Heart right ventricle (tissue), 16 donors: Measurements from ENCODE around the gene HJURP. TPM values are rescaled to one million over a fixed set of nuclear protein-coding genes. Genes with fewer than 3 reads are reported as not detected.

Source experiments
- ATAC-seq, 8 donors: fragments of 200-7000 bp; cut with Tn5 transposase; one replicate each; pipeline ENCODE4 v1.9.1; 2020; ENCODE audit warnings: mild to moderate bottlenecking in 8 of 8, moderate library complexity in 8 of 8, moderate number of reproducible peaks in 1 of 8
- DNase-seq, 2 donors: peaks; one replicate each; pipeline ENCODE4 v3.0.0-alpha.2; 2020
- H3K27ac ChIP-seq, 10 donors: fragments of 200-600 bp; sonication (generic) in 2 of 10; one replicate each; pipeline versions ENCODE4 v1.5.0 to v1.8.0; 2020 to 2022; ENCODE audit warnings: mild to moderate bottlenecking in 3 of 10
- H3K27me3 ChIP-seq, 7 donors: fragments of 200-600 bp; one replicate each; pipeline ENCODE4 v1.8.0; 2021 to 2022; ENCODE audit warnings: mild to moderate bottlenecking in 2 of 7
- H3K36me3 ChIP-seq, 9 donors: fragments of 200-600 bp; sonication (generic) in 1 of 9; one replicate each; pipeline versions ENCODE4 v1.5.0 to v1.8.0; 2020 to 2022; ENCODE audit warnings: mild to moderate bottlenecking in 2 of 9
- H3K4me1 ChIP-seq, 9 donors: fragments of 200-600 bp; sonication (generic) in 1 of 9; one replicate each; pipeline versions ENCODE4 v1.5.0 to v1.8.0; 2020 to 2022; ENCODE audit warnings: mild to moderate bottlenecking in 4 of 9
- H3K4me3 ChIP-seq, 10 donors: fragments of 200-600 bp; sonication (generic) in 2 of 10; one replicate each; pipeline versions ENCODE4 v1.5.0 to v1.8.0; 2020 to 2022; ENCODE audit warnings: mild to moderate bottlenecking in 7 of 10, moderate library complexity in 2 of 10
- H3K9me3 ChIP-seq, 11 donors: fragments of 200-600 bp in 10 of 11; sonication (generic) in 2 of 11; one replicate each; pipeline versions ENCODE4 v1.5.0 to v1.8.0; 2013 to 2022; ENCODE audit warnings: mild to moderate bottlenecking in 2 of 11, control low read depth in 1 of 11, moderate library complexity in 1 of 11
- WGBS, 2 donors: extraction: QIAGEN DNeasy Blood & Tissue Kit; methylation state at CpG; one replicate each; pipeline ENCODE4 v1.1.7; 2013; ENCODE audit warnings: inconsistent platforms in 1 of 2; 5-methylcytosine and 5-hydroxymethylcytosine counted together
- intact Hi-C, 10 donors: fragments of 100-400 bp; cut with DNase I; formaldehyde crosslinking; loops; one replicate each; pipeline versions ENCODE4 v1.11.1 to v1.14.2; 2022
- polyA plus RNA-seq, 2 donors: library from polyadenylated mRNA; stranded (reverse); fragments of 200-250 nt; gene quantifications; one replicate each; pipeline ENCODE4 v1.2.3, GENCODE V29; 2013
- total RNA-seq, 10 donors: library from RNA; stranded (reverse); fragmentation: NEBNext Ultra II Directional in 3 of 10; extraction: Animal tissue kit (Norgen Biotek cat#: 25700) in 3 of 10; gene quantifications; one replicate each; pipeline versions ENCODE4 v1.2.1 to v1.2.4, GENCODE V29; 2021 to 2023
- TF ChIP-seq, protein P1 (sequence below), 9 donors: fragments of 200-600 bp; sonication (generic) in 2 of 9; IDR thresholded peaks; one replicate each; pipeline versions ENCODE4 v1.5.0 to v1.8.0; 2021 to 2022; ENCODE audit warnings: antibody characterized with exemption in 9 of 9, mild to moderate bottlenecking in 5 of 9, moderate library complexity in 1 of 9
- donor health status: Arrhythmogenic right ventricular cardiomyopathy.
- donor health status: ischemic (EF 13 %, LVEDD 7.1; RV severe dilation, severe dysfunction).
- donor health status: healthy with polysubstance abuse.
- donor health status: DM: no; HTN: yes; CAD: no.
- donor health status: DM: no; HTN: no; CAD: no.
- donor health status: ischemic (EF 25% LVEDD 6.9; RV normal size, moderate dysfunction).
- donor health status: ischemic (EF 25% LVEDD 5.7; RV mildly dilated, moderate dysfunction).
- donor health status: healthy.
- donor health status: DM: yes; HTN: yes; CAD: no.
- donor health status: Ischemic cardiomyopathy.
- donor health status: ischemic (EF 35%, LVEDD 5.7; RV mildly dilated, moderate dysfunction).
- donor health status: nonischemic (EF 11% LVEDD 7.7; RV severe dilation, severe dysfunction).
- donor health status: DM: yes; HTN: yes; CAD: no.
- donor health status: PGD.
- donor health status: ischemic (EF 29% LVEDD 5.4; RV normal size, mild dysfunction).
- donor health status: nonischemic (EF 23%, LVEDD 6.1; RV moderate dilation, normal function).

The HJURP gene
- total and polyA plus RNA-seq, 12 donors: 0.22 to 2.9 (median 0.44) TPM; not detected in 4

- TF ChIP-seq, protein P1, sequence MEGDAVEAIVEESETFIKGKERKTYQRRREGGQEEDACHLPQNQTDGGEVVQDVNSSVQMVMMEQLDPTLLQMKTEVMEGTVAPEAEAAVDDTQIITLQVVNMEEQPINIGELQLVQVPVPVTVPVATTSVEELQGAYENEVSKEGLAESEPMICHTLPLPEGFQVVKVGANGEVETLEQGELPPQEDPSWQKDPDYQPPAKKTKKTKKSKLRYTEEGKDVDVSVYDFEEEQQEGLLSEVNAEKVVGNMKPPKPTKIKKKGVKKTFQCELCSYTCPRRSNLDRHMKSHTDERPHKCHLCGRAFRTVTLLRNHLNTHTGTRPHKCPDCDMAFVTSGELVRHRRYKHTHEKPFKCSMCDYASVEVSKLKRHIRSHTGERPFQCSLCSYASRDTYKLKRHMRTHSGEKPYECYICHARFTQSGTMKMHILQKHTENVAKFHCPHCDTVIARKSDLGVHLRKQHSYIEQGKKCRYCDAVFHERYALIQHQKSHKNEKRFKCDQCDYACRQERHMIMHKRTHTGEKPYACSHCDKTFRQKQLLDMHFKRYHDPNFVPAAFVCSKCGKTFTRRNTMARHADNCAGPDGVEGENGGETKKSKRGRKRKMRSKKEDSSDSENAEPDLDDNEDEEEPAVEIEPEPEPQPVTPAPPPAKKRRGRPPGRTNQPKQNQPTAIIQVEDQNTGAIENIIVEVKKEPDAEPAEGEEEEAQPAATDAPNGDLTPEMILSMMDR (IDR thresholded peaks at IDR 0.05): peak in 7 of 9 donors; percentile 33 to 71 (median 44)
- 47 to 48% methylated on average over 9 of the region's 9 CpGs for WGBS, 2 donors
- H3K4me1 ChIP-seq: peaks cover 3 to 18% (median 9%) of the 10 kb centered on the region in 9 donors
- H3K4me3 ChIP-seq: no peak overlapping the region
- H3K27ac ChIP-seq: no peak overlapping the region
- H3K36me3 ChIP-seq: no peaks in the 10 kb centered on the region
- intact Hi-C loops: no loop called here
- H3K27me3 ChIP-seq: peaks cover 0 to 3% (median 0%) of the 10 kb centered on the region in 7 donors
- no peaks in the 10 kb centered on the region for H3K9me3 ChIP-seq
- no peak for DNase-seq
- no peak for ATAC-seq
Measured at GRCh38 chr2:233857511-233858141, 3.3 kb upstream of the HJURP start.

GRCh38 chr2:233856184-233856583 is 1.8 kb upstream of the HJURP start:
- H3K9me3 ChIP-seq: no peaks in the 10 kb centered on the region
- no peak overlapping the region for H3K27ac ChIP-seq
- DNase-seq (no peak), ATAC-seq (no peak)
- peaks cover 0 to 15% (median 0%) of the 10 kb centered on the region in 7 donors for H3K27me3 ChIP-seq
- TF ChIP-seq, protein P1 (IDR thresholded peaks at IDR 0.05): no peak
- H3K4me1 ChIP-seq: peaks cover 3 to 28% (median 9%) of the 10 kb centered on the region in 9 donors
- 92 to 97% methylated on average over 5 of the region's 5 CpGs for WGBS, 2 donors
- intact Hi-C loops: no loop called here
- no peak overlapping the region for H3K4me3 ChIP-seq
- H3K36me3 ChIP-seq: no peaks in the 10 kb centered on the region

- peaks cover 0 to 6% (median 0%) of the 10 kb centered on the region in 9 donors for H3K36me3 ChIP-seq
Measured at GRCh38 chr2:233855345-233855744, 1.0 kb upstream of the HJURP start.

GRCh38 chr2:233853883-233854240 is 473 bp downstream of the HJURP start:
- H3K36me3 ChIP-seq: peaks cover 0 to 21% (median 0%) of the 10 kb centered on the region in 9 donors
- peak overlapping the region in 1 of 10 donors; percentile 75 for H3K27ac ChIP-seq
- H3K4me3 ChIP-seq: peak overlapping the region; percentile 46 to 86 (median 65)
- peaks cover 0 to 17% (median 0%) of the 10 kb centered on the region in 7 donors for H3K27me3 ChIP-seq
- intact Hi-C loops: no loop called here
- ATAC-seq: no peak
- 0 to 1% methylated on average over 25 of the region's 25 CpGs for WGBS, 2 donors
- DNase-seq: no peak
- TF ChIP-seq, protein P1 (IDR thresholded peaks at IDR 0.05): no peak
- no peaks in the 10 kb centered on the region for H3K9me3 ChIP-seq
- H3K4me1 ChIP-seq: peaks cover 3 to 28% (median 9%) of the 10 kb centered on the region in 9 donors

More at GRCh38 chr2:233855345-233855744, 1.0 kb upstream of the HJURP start:
- Histone ChIP-seq H3K27ac (no peak overlapping the region), H3K4me1 (peaks cover 3 to 28% (median 9%) of the 10 kb centered on the region in 9 donors), H3K4me3 (peak overlapping the region in 3 of 10 donors; percentile 58 to 75 (median 67)), H3K9me3 (no peaks in the 10 kb centered on the region), H3K27me3 (peaks cover 0 to 17% (median 0%) of the 10 kb centered on the region in 7 donors)
- TF ChIP-seq, protein P1 (IDR thresholded peaks at IDR 0.05): no peak
- DNase-seq (no peak), ATAC-seq (no peak)
- intact Hi-C loops: no loop called here
- 83 to 84% methylated on average over 5 of the region's 5 CpGs for WGBS, 2 donors
